ENCODE data around the gene IRF2BPL. TPM values are rescaled to one million over a fixed set of nuclear protein-coding genes. Genes with fewer than 3 reads are reported as not detected.

IRF2BPL gene
- total and polyA plus RNA-seq, 5 donors from 2014 or later: 2.2 to 48.9 (median 4.8) TPM

DNA sequence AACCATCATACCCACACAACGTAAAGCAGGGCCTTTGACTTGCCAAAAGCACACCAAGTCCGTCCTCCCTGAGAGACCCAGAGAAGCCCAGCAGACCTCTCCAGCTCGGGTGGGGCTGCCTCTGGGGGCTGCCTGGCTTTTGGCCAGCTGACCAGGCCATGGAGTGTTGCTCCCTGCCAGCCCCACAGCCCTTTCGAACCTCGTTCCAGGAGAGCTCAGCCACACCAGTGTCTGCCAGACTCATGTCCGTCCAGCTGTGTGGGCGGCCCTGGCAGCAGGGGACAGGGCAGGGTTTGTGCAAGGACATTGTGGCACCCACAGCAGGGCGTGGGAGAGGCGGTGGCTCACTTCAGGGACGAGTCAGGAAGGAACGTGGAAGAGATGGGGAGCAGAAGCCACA, 22.6 kb upstream of the IRF2BPL start:
- no peak for DNase-seq
- Histone ChIP-seq H3K27me3 (ENCODE audit: control insufficient read depth, insufficient read depth, low read length) (no peaks in the 10 kb centered on the region), H3K27ac (ENCODE audit: insufficient read depth, low read length, poor library complexity, severe bottlenecking) (no peak overlapping the region), H3K4me1 (ENCODE audit: control insufficient read depth, insufficient read depth, low read length, poor library complexity, severe bottlenecking) (peaks cover 19% of the 10 kb centered on the region), H3K9me3 (ENCODE audit: control insufficient read depth in 2 of 2, low read length in 2 of 2) (no peaks in the 10 kb centered on the region), H3K4me3 (ENCODE audit: low read depth, low read length) (no peak overlapping the region), H3K36me3 (ENCODE audit: control insufficient read depth, insufficient read depth, low read length) (no peaks in the 10 kb centered on the region)
- H3K36me3 Mint-ChIP-seq: no peaks in the 10 kb centered on the region
- no peak for ATAC-seq (ENCODE audit: low read depth in 2 of 2)
- H3K9me3 Mint-ChIP-seq: no peaks in the 10 kb centered on the region
- H3K27ac Mint-ChIP-seq: no peak overlapping the region
- no peak overlapping the region for H3K4me3 Mint-ChIP-seq
- H3K27me3 Mint-ChIP-seq: no peaks in the 10 kb centered on the region
- peaks cover 0 to 30% (median 10%) of the 10 kb centered on the region in 4 donors for H3K4me1 Mint-ChIP-seq

DNA sequence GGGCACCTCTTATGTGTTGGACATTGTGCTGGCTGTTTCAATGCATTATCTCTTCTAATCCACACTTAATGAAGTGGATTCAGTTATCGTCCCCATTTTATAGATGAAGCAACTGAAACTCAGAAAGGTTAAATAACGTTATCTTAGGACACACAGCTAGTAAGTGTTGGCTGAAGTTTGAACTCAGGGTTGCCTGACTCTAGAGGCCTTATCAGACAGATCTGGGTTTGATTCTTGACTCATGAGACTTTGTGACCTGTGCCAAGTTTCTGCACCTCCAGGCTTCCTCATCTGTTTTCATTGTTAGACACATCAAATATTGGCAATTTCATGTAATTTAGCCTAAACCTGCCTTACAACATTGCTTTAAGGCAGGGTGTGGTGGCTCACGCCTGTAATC, 18.2 kb upstream of the IRF2BPL start:
- no peak overlapping the region for H3K4me3 ChIP-seq (ENCODE audit: low read depth, low read length)
- Mint-ChIP-seq H3K27ac (no peak overlapping the region), H3K27me3 (no peaks in the 10 kb centered on the region), H3K4me3 (peak overlapping the region in 1 of 4 donors; percentile 61), H3K4me1 (peaks cover 11 to 46% (median 19%) of the 10 kb centered on the region in 4 donors), H3K9me3 (no peaks in the 10 kb centered on the region), H3K36me3 (no peaks in the 10 kb centered on the region)
- H3K9me3 ChIP-seq (ENCODE audit: control insufficient read depth in 2 of 2, low read length in 2 of 2): no peaks in the 10 kb centered on the region
- DNase-seq (no peak), ATAC-seq (ENCODE audit: low read depth in 2 of 2) (no peak)
- H3K27me3 ChIP-seq (ENCODE audit: control insufficient read depth, insufficient read depth, low read length): no peaks in the 10 kb centered on the region
- no peaks in the 10 kb centered on the region for H3K36me3 ChIP-seq (ENCODE audit: control insufficient read depth, insufficient read depth, low read length)
- no peak overlapping the region for H3K27ac ChIP-seq (ENCODE audit: insufficient read depth, low read length, poor library complexity, severe bottlenecking)
- peaks cover 26% of the 10 kb centered on the region for H3K4me1 ChIP-seq (ENCODE audit: control insufficient read depth, insufficient read depth, low read length, poor library complexity, severe bottlenecking)

DNA sequence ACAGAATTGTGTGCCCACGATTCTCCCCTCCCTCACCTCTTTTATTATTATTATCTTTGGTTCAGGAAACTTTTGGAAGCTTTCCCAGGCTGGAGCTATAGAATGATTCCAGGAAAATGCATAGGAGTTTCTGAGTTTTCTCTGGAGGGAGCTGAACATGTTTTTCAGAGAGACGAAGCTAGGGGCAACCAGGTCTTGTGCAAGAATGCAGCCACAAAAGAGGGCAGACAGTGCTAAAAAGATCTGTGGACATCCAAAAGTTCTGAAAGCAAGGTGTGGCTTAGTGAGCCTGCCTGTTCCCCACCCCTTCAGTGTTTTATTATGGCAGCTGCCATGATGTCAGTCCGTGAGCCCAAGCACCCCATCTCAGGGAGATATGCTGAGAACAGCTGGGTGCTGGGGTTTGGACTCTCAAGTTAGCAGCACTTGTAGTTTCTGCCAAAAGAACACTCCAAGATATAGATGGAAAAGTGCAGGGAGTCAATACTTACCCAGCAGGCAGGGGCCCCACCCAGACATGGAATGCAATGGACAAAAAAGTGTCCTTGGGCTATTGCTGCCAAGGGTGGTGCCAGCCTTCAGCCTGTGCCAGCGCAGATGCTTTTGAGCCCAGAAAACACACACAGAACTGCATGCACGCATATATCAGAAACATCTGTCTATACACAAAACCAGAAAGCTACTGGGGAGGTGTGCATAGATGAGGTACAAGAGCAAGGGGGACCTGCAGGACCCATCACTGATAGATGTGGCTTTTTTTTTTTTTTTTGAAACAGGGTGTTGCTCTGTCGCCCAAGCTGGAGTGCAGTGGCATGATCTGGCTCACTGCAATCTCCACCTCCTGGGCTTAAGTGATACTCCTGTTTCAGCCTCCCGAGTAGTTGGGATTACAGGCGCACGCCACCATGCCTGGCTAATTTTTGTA, 17.0 kb upstream of the IRF2BPL start:
- H3K27me3 ChIP-seq (ENCODE audit: control insufficient read depth, insufficient read depth, low read length): no peaks in the 10 kb centered on the region
- no peaks in the 10 kb centered on the region for H3K9me3 ChIP-seq (ENCODE audit: control insufficient read depth in 2 of 2, low read length in 2 of 2)
- Mint-ChIP-seq H3K9me3 (no peaks in the 10 kb centered on the region), H3K27me3 (peaks cover 5% of the 10 kb centered on the region), H3K4me3 (peak overlapping the region in 1 of 4 donors; percentile 21), H3K4me1 (peaks cover 19 to 58% (median 30%) of the 10 kb centered on the region in 4 donors), H3K36me3 (no peaks in the 10 kb centered on the region), H3K27ac (peak overlapping the region in 1 of 3 donors; percentile 60)
- ATAC-seq (ENCODE audit: low read depth in 2 of 2) (no peak), DNase-seq (no peak)
- peaks cover 38% of the 10 kb centered on the region for H3K4me1 ChIP-seq (ENCODE audit: control insufficient read depth, insufficient read depth, low read length, poor library complexity, severe bottlenecking)
- H3K4me3 ChIP-seq (ENCODE audit: low read depth, low read length): no peak overlapping the region
- H3K27ac ChIP-seq (ENCODE audit: insufficient read depth, low read length, poor library complexity, severe bottlenecking): no peak overlapping the region
- no peaks in the 10 kb centered on the region for H3K36me3 ChIP-seq (ENCODE audit: control insufficient read depth, insufficient read depth, low read length)

DNA sequence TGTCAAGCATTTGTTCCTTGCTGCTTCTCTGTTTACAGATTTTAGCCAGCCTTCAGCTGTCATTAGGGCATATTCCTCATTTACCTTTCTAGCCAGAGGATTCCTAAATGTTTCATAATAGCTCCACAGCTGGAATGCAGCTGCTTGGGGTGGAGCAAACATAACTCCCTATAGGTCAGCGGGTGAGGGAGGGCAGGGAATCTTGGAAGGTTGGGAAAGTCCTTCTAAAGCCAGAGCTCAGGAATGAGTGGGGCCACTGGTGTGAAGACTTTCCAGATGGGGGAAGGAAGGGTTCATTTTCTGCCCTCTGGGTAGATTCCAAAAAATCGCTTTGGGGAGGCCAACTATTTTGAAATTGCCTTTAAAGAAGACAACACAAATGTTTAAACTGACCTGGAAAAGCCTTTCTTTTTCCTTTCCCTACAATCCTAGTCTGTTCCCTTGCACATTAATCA, 16.3 kb upstream of the IRF2BPL start:
- H3K9me3 Mint-ChIP-seq: no peaks in the 10 kb centered on the region
- Histone ChIP-seq H3K9me3 (ENCODE audit: control insufficient read depth in 2 of 2, low read length in 2 of 2) (no peaks in the 10 kb centered on the region), H3K36me3 (ENCODE audit: control insufficient read depth, insufficient read depth, low read length) (no peaks in the 10 kb centered on the region), H3K4me3 (ENCODE audit: low read depth, low read length) (no peak overlapping the region), H3K27me3 (ENCODE audit: control insufficient read depth, insufficient read depth, low read length) (no peaks in the 10 kb centered on the region), H3K4me1 (ENCODE audit: control insufficient read depth, insufficient read depth, low read length, poor library complexity, severe bottlenecking) (peaks cover 45% of the 10 kb centered on the region), H3K27ac (ENCODE audit: insufficient read depth, low read length, poor library complexity, severe bottlenecking) (no peak overlapping the region)
- H3K4me3 Mint-ChIP-seq: no peak overlapping the region
- ATAC-seq (ENCODE audit: low read depth in 2 of 2) (no peak), DNase-seq (no peak)
- H3K27ac Mint-ChIP-seq: peak overlapping the region in 2 of 3 donors; percentile 29 to 100
- peaks cover 5% of the 10 kb centered on the region for H3K27me3 Mint-ChIP-seq
- H3K36me3 Mint-ChIP-seq: no peaks in the 10 kb centered on the region
- H3K4me1 Mint-ChIP-seq: peaks cover 22 to 64% (median 32%) of the 10 kb centered on the region in 4 donors

DNA sequence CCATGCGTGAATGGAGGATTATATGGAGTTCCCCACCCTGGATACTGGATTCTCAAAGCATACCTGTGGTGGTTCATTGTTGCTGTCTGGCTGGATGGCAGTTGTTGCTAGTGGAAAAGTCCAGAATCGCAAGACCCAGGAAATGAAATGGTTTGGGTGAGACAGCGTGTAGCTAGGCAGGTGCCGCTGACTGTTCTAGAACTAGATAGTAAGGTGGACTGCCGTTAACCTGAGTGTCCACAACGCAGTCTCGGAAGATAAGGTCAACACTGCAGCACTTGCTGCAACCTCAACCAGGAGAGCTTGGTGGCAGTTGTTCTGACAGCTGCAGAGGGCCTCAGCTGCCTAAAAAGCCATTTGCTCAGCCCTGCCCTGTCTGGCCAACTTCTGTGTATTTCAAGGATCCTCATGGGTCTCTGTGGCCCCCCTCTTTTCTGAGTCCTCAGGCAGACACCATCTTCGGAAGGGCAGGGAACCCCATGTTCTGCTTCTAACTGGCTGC, 15.5 kb upstream of the IRF2BPL start:
- H3K4me1 ChIP-seq (ENCODE audit: control insufficient read depth, insufficient read depth, low read length, poor library complexity, severe bottlenecking): peaks cover 53% of the 10 kb centered on the region

DNA sequence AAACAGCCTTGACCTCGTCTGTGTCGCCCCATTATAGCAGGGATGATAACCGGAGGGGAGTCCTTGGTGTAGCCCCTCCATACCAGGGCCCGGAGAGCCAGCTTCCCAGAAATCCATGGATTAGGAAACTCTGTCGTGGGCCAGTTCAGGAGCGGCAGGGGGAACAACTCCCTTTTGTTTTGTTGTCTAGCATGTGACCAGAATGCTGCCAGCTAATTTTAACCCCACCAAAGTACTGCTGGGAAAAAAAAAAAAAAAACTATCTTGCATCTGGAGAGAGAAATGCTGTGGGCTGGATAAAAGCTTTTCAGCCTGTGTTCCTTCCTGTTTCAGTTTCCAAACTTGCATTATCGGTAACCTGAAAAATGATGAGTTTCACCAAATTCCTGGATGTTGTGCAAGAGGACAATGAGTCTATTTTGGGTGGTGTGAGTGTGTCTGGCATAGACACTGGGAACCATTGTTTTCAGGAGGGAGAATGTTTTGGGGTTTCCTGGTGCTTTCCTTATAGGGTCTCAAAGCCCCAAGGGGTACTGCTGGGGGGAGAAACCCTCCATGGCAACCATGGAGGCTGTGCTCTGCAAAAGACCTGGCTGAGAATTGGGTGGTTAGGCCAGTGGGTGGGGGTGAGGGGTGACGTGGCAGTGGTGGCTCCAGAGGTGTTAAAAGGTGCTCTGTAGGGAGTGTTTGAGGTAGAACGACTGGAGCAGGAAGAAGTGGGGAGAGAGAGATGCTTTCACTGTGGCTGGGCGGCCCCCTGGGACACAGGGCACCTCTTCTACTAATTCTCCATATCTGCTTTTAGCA, 14.9 kb upstream of the IRF2BPL start:
- Histone ChIP-seq H3K4me3 (ENCODE audit: low read depth, low read length) (no peak overlapping the region), H3K27me3 (ENCODE audit: control insufficient read depth, insufficient read depth, low read length) (no peaks in the 10 kb centered on the region), H3K36me3 (ENCODE audit: control insufficient read depth, insufficient read depth, low read length) (no peaks in the 10 kb centered on the region), H3K27ac (ENCODE audit: insufficient read depth, low read length, poor library complexity, severe bottlenecking) (peak overlapping the region; percentile 37), H3K9me3 (ENCODE audit: control insufficient read depth in 2 of 2, low read length in 2 of 2) (no peaks in the 10 kb centered on the region), H3K4me1 (ENCODE audit: control insufficient read depth, insufficient read depth, low read length, poor library complexity, severe bottlenecking) (peaks cover 59% of the 10 kb centered on the region)
- H3K4me1 Mint-ChIP-seq: peaks cover 27 to 78% (median 45%) of the 10 kb centered on the region in 4 donors
- ATAC-seq (ENCODE audit: low read depth in 2 of 2): no peak
- peak overlapping the region in 3 of 4 donors; percentile 40 to 81 (median 77) for H3K4me3 Mint-ChIP-seq
- H3K27me3 Mint-ChIP-seq: peaks cover 5% of the 10 kb centered on the region
- peak overlapping the region; percentile 88 to 100 (median 97) for H3K27ac Mint-ChIP-seq
- no peak for DNase-seq
- no peaks in the 10 kb centered on the region for H3K9me3 Mint-ChIP-seq
- no peaks in the 10 kb centered on the region for H3K36me3 Mint-ChIP-seq

More for the DNA sequence above, 15.5 kb upstream of the IRF2BPL start:
- peaks cover 27 to 72% (median 39%) of the 10 kb centered on the region in 4 donors for H3K4me1 Mint-ChIP-seq
- DNase-seq (no peak), ATAC-seq (ENCODE audit: low read depth in 2 of 2) (no peak)
- Histone ChIP-seq H3K4me3 (ENCODE audit: low read depth, low read length) (no peak overlapping the region), H3K27me3 (ENCODE audit: control insufficient read depth, insufficient read depth, low read length) (no peaks in the 10 kb centered on the region), H3K9me3 (ENCODE audit: control insufficient read depth in 2 of 2, low read length in 2 of 2) (no peaks in the 10 kb centered on the region), H3K36me3 (ENCODE audit: control insufficient read depth, insufficient read depth, low read length) (no peaks in the 10 kb centered on the region), H3K27ac (ENCODE audit: insufficient read depth, low read length, poor library complexity, severe bottlenecking) (no peak overlapping the region)
- no peaks in the 10 kb centered on the region for H3K36me3 Mint-ChIP-seq
- H3K4me3 Mint-ChIP-seq: peak overlapping the region; percentile 22 to 81 (median 51)
- H3K27ac Mint-ChIP-seq: peak overlapping the region; percentile 88 to 100 (median 97)
- peaks cover 5% of the 10 kb centered on the region for H3K27me3 Mint-ChIP-seq
- H3K9me3 Mint-ChIP-seq: no peaks in the 10 kb centered on the region

DNA sequence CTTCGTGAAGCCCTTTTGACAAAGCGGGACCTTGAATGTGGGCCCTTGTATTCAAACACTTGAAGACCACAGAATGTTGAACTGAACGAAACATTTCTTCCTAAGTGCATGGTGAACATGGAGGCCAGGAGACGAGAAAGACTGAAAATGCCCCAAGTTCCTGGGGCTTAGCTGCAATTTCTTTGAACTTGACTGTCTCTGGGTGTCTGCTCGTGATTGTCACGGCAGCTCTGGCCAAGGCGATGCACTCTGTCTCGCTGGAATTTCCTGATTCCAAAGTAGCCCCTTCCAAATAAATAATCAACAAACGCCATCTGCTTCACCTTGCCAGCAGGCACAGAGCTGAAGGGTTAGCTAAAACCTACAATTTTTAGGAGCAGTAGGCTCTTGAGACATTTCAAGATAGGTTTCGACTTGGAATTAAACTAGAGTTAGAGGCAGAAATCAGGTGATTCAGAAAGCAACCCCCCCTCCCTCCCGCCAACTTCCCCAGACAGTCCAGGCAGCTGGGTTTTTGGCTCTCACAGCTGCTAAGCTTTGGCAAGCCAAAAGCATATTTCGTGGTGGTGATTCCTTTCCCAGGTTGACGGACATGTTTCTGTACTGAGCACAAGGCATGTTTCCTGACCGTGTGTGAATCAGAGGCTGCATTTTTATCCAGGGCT, 13.5 kb upstream of the IRF2BPL start:
- H3K36me3 ChIP-seq (ENCODE audit: control insufficient read depth, insufficient read depth, low read length): no peaks in the 10 kb centered on the region
- H3K4me3 ChIP-seq (ENCODE audit: low read depth, low read length): no peak overlapping the region
- peak overlapping the region; percentile 96 for H3K27ac ChIP-seq (ENCODE audit: insufficient read depth, low read length, poor library complexity, severe bottlenecking)
- H3K36me3 Mint-ChIP-seq: no peaks in the 10 kb centered on the region
- no peak for DNase-seq
- peaks cover 30 to 89% (median 58%) of the 10 kb centered on the region in 4 donors for H3K4me1 Mint-ChIP-seq
- peaks cover 5% of the 10 kb centered on the region for H3K27me3 Mint-ChIP-seq
- peak overlapping the region; percentile 99 to 100 (median 100) for H3K27ac Mint-ChIP-seq
- H3K9me3 ChIP-seq (ENCODE audit: control insufficient read depth in 2 of 2, low read length in 2 of 2): no peaks in the 10 kb centered on the region
- H3K27me3 ChIP-seq (ENCODE audit: control insufficient read depth, insufficient read depth, low read length): no peaks in the 10 kb centered on the region
- ATAC-seq (ENCODE audit: low read depth in 2 of 2): no peak
- H3K4me1 ChIP-seq (ENCODE audit: control insufficient read depth, insufficient read depth, low read length, poor library complexity, severe bottlenecking): peaks cover 73% of the 10 kb centered on the region
- H3K9me3 Mint-ChIP-seq: no peaks in the 10 kb centered on the region
- H3K4me3 Mint-ChIP-seq: peak overlapping the region; percentile 8 to 96 (median 41)

All from CD4-positive, CD25-positive, alpha-beta regulatory T cell (primary cell).